ENCODE data around the gene FOXL1. TPM values are rescaled to one million over a fixed set of nuclear protein-coding genes. Genes with fewer than 3 reads are reported as not detected.
A peak's percentile ranks its signal among the peaks of the same experiment; 100 is the strongest.

The FOXL1 gene
- total RNA-seq, 1 experiment from 2014 or later, result 0.11 TPM

- no peak for TF ChIP-seq CTCF (IDR thresholded peaks at IDR 0.05; ENCODE audit: insufficient read depth in 1 of 2, low read depth in 1 of 2, low read length in 1 of 2, severe bottlenecking in 1 of 2, unreplicated experiment in 1 of 2)
- TSS peak; percentile 88 for BruUV-seq (replicated peaks)
- no peaks in the 10 kb centered on the region for H3K27me3 Mint-ChIP-seq (ENCODE audit: insufficient read depth, unreplicated experiment)
- Histone ChIP-seq H3K36me3 (ENCODE audit: control insufficient read depth, insufficient read depth, low read length) (no peaks in the 10 kb centered on the region), H3K4me1 (no peaks in the 10 kb centered on the region), H3K27me3 (replicated peaks; ENCODE audit: control insufficient read depth, insufficient read depth, low read length) (no peaks in the 10 kb centered on the region), H3K4me3 (ENCODE audit: low read depth, low read length) (peak within 1 kb of the TSS; percentile 88), H3K9me3 (no peaks in the 10 kb centered on the region)
- no peaks in the 10 kb centered on the region for H3K9me3 Mint-ChIP-seq (ENCODE audit: unreplicated experiment)
- ChIA-PET CTCF (no interaction called here), POLR2A (interaction anchor here (0.8 kb wide), 1 partner anchor 507 kb away, joined by 3 read pairs; no protein-coding TSS in a partner anchor)
- H3K27ac Mint-ChIP-seq (ENCODE audit: unreplicated experiment), result peak within 1 kb of the TSS; percentile 99
- H3K4me1 Mint-ChIP-seq (ENCODE audit: low read depth, unreplicated experiment), result peaks cover 8% of the 10 kb centered on the region
- peak; percentile 95 to 98 for DNase-seq
- peaks cover 12% of the 10 kb centered on the region for H3K36me3 Mint-ChIP-seq (ENCODE audit: insufficient read depth, unreplicated experiment)
- intact Hi-C loops (cut with micrococcal nuclease; ENCODE audit: unreplicated experiment), result loop anchor here (10.0 kb wide), 1 partner anchor 830 kb away; the partner anchor contains the start of gene FBXO31
- peak within 1 kb of the TSS; percentile 98 for H3K4me3 Mint-ChIP-seq (ENCODE audit: unreplicated experiment)
Measured at GRCh38 chr16:86554917-86555703, 23.2 kb upstream of the FOXL1 start, which contains the start of gene MTHFSD. Gene MTHFSD, minus strand, starts transcription at chr16:86555235. Its CDS starts 51 bp downstream, at chr16:86555184.

GRCh38 chr16:86555704-86556075, 22.7 kb upstream of the FOXL1 start:
- Mint-ChIP-seq H3K9me3 (ENCODE audit: unreplicated experiment) (no peaks in the 10 kb centered on the region), H3K36me3 (ENCODE audit: insufficient read depth, unreplicated experiment) (peaks cover 12% of the 10 kb centered on the region), H3K27ac (ENCODE audit: unreplicated experiment) (peak overlapping the region; percentile 99), H3K4me1 (ENCODE audit: low read depth, unreplicated experiment) (peaks cover 8% of the 10 kb centered on the region), H3K27me3 (ENCODE audit: insufficient read depth, unreplicated experiment) (no peaks in the 10 kb centered on the region), H3K4me3 (ENCODE audit: unreplicated experiment) (peak overlapping the region; percentile 98)
- H3K27me3 ChIP-seq (replicated peaks; ENCODE audit: control insufficient read depth, insufficient read depth, low read length), result no peaks in the 10 kb centered on the region
- DNase-seq, result no peak
- no peak for TF ChIP-seq CTCF (IDR thresholded peaks at IDR 0.05; ENCODE audit: insufficient read depth in 1 of 2, low read depth in 1 of 2, low read length in 1 of 2, severe bottlenecking in 1 of 2, unreplicated experiment in 1 of 2)
- H3K9me3 ChIP-seq, result no peaks in the 10 kb centered on the region
- ChIA-PET POLR2A (interaction anchor here (0.8 kb wide), 1 partner anchor 507 kb away, joined by 3 read pairs; no protein-coding TSS in a partner anchor), CTCF (no interaction called here)
- H3K4me3 ChIP-seq (ENCODE audit: low read depth, low read length), result peak overlapping the region; percentile 88
- no TSS peak for BruUV-seq (replicated peaks)
- intact Hi-C loops (cut with micrococcal nuclease; ENCODE audit: unreplicated experiment), result loop anchor here (10.0 kb wide), 1 partner anchor 829 kb away; the partner anchor contains the start of gene FBXO31
- no peaks in the 10 kb centered on the region for H3K4me1 ChIP-seq
- H3K36me3 ChIP-seq (ENCODE audit: control insufficient read depth, insufficient read depth, low read length), result no peaks in the 10 kb centered on the region

GRCh38 chr16:86556576-86556975, 21.8 kb upstream of the FOXL1 start:
- H3K4me3 Mint-ChIP-seq (ENCODE audit: unreplicated experiment), result peak overlapping the region; percentile 98
- H3K27me3 Mint-ChIP-seq (ENCODE audit: insufficient read depth, unreplicated experiment), result no peaks in the 10 kb centered on the region
- Histone ChIP-seq H3K4me3 (ENCODE audit: low read depth, low read length) (no peak overlapping the region), H3K27me3 (replicated peaks; ENCODE audit: control insufficient read depth, insufficient read depth, low read length) (no peaks in the 10 kb centered on the region), H3K4me1 (no peaks in the 10 kb centered on the region), H3K9me3 (no peaks in the 10 kb centered on the region), H3K36me3 (ENCODE audit: control insufficient read depth, insufficient read depth, low read length) (no peaks in the 10 kb centered on the region)
- CTCF ChIA-PET, result no interaction called here
- POLR2A ChIA-PET, result no interaction called here
- no peak overlapping the region for H3K27ac Mint-ChIP-seq (ENCODE audit: unreplicated experiment)
- H3K4me1 Mint-ChIP-seq (ENCODE audit: low read depth, unreplicated experiment), result peaks cover 8% of the 10 kb centered on the region
- H3K36me3 Mint-ChIP-seq (ENCODE audit: insufficient read depth, unreplicated experiment), result peaks cover 12% of the 10 kb centered on the region
- intact Hi-C loops (cut with micrococcal nuclease; ENCODE audit: unreplicated experiment), result loop anchor here (10.0 kb wide), 1 partner anchor 828 kb away; the partner anchor contains the start of gene FBXO31
- BruUV-seq (replicated peaks), result no TSS peak
- no peaks in the 10 kb centered on the region for H3K9me3 Mint-ChIP-seq (ENCODE audit: unreplicated experiment)
- DNase-seq, result no peak
- TF ChIP-seq CTCF (IDR thresholded peaks at IDR 0.05; ENCODE audit: insufficient read depth in 1 of 2, low read depth in 1 of 2, low read length in 1 of 2, severe bottlenecking in 1 of 2, unreplicated experiment in 1 of 2), result no peak

Data from Caco-2 (cell line).